ENCODE results near the gene ETS2. TPM values are rescaled to one million over a fixed set of nuclear protein-coding genes. Genes with fewer than 3 reads are reported as not detected.

ETS2 gene
- total RNA-seq, 4 donors from 2014 or later = 72.6 to 147 (median 98.5) TPM

DNA sequence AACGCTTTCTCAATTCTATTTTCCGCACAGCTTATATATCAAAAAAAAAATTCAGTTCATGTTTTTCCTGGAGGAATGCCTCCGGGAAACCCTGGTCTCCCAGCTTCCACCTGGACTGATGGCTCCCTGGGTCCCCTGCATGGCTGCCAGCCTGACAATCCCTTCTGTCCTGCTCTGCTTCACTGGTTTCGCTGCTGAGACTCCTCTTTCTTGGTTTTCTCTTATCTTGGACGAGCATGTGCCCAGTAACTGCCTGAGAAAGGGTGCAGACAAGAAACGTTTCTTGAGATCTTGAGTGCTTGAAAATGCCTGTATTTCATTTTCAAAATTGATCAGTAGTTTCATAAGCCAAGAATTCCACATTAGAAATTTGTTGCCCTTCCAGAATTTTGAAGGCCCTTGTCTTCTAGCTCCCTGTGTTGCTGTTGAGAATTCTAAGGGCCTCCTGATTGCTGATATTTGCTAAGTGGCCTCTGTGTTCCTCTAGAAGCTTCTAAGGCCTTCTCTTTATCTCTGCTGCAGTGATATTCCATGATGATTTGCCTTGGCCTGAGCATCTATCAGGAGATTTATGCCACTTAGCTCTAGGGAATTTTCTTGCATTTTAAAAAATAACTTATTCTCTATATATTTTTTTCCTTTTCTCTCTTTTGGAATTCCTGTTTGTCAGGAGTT, 44.7 kb downstream of the ETS2 start:
- H3K4me3 ChIP-seq = no peak overlapping the region
- no peak for DNase-seq
- intact Hi-C loops (cut with DNase I; ENCODE audit: low total_unique reads) = no loop called here
- no peaks in the 10 kb centered on the region for H3K9me3 ChIP-seq
- no peaks in the 10 kb centered on the region for H3K27me3 ChIP-seq
- H3K27ac ChIP-seq = no peak overlapping the region
- H3K4me1 ChIP-seq = no peaks in the 10 kb centered on the region
- H3K36me3 ChIP-seq = no peaks in the 10 kb centered on the region
- no peak for TF ChIP-seq POLR2A (IDR thresholded peaks at IDR 0.05)
- TF ChIP-seq, protein P1, sequence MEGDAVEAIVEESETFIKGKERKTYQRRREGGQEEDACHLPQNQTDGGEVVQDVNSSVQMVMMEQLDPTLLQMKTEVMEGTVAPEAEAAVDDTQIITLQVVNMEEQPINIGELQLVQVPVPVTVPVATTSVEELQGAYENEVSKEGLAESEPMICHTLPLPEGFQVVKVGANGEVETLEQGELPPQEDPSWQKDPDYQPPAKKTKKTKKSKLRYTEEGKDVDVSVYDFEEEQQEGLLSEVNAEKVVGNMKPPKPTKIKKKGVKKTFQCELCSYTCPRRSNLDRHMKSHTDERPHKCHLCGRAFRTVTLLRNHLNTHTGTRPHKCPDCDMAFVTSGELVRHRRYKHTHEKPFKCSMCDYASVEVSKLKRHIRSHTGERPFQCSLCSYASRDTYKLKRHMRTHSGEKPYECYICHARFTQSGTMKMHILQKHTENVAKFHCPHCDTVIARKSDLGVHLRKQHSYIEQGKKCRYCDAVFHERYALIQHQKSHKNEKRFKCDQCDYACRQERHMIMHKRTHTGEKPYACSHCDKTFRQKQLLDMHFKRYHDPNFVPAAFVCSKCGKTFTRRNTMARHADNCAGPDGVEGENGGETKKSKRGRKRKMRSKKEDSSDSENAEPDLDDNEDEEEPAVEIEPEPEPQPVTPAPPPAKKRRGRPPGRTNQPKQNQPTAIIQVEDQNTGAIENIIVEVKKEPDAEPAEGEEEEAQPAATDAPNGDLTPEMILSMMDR (IDR thresholded peaks at IDR 0.05) = no peak

DNA sequence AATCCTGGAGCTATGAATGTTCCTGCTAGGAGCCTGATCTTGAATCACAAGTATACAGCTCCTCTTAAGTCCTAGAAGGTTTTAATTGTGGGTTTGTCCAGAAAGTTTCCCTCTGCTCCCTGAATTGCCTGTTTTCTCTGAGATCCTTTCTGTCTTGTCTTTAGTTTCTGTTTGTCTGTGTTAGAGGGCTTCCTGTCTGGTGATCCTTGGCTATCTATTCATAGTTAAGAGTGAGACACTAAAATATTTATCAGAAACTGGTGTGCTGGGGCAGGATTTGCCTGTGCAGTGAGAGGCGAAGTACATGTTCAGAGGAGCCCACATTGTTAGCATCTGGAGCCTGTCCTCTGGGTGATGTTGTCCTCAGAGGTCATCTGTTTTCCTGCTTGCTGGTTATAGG, 45.4 kb downstream of the ETS2 start:
- no peaks in the 10 kb centered on the region for H3K36me3 ChIP-seq
- DNase-seq = no peak
- no peak overlapping the region for H3K27ac ChIP-seq
- intact Hi-C loops (cut with DNase I; ENCODE audit: low total_unique reads) = no loop called here
- TF ChIP-seq, protein P1 (IDR thresholded peaks at IDR 0.05) = no peak
- H3K4me3 ChIP-seq = no peak overlapping the region
- H3K27me3 ChIP-seq = no peaks in the 10 kb centered on the region
- no peaks in the 10 kb centered on the region for H3K4me1 ChIP-seq
- H3K9me3 ChIP-seq = no peaks in the 10 kb centered on the region

DNA sequence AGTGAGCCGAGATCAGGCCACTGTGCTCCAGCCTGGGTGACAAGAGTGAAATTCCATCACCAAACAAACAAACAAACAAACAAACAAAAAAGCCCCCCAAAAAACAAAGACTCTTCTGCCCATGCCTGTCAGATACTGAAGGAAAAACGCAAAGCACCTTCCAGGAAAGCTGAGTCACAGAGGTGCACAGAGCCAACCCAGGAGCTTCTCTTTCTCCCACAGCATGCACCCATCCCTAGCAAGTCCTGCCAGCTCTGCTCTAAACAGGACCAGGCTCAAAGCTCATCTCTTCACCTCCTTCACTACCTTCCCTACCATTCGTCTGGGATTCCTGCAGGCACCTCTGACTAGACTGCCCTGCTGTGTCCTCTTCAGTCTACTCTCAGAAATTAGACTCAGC, 46.5 kb downstream of the ETS2 start:
- intact Hi-C loops (cut with DNase I; ENCODE audit: low total_unique reads) = no loop called here
- no peak for DNase-seq
- Histone ChIP-seq H3K4me3 (no peak overlapping the region), H3K36me3 (no peaks in the 10 kb centered on the region), H3K4me1 (no peaks in the 10 kb centered on the region), H3K27ac (no peak overlapping the region), H3K9me3 (no peaks in the 10 kb centered on the region), H3K27me3 (no peaks in the 10 kb centered on the region)
- TF ChIP-seq POLR2A (IDR thresholded peaks at IDR 0.05) = no peak
- TF ChIP-seq, protein P1 (IDR thresholded peaks at IDR 0.05) = no peak

DNA sequence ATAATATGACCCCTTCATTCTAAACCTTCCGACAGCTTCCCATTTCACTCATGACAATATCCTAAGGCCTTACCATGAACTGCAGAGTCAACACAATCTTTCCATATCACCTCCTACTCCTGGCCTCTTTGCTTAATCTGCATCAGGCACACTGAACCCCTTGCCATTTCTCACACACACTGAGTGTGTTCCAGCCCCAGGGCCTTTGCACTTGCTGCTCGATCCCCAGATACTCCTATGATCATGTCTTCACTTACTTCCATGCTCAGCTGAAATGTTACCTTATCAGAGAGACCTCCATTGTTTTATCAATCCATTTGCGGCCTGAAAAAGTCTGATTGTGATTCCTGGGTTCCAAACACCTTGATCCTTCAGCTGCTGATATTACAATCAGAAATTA, 47.0 kb downstream of the ETS2 start:
- intact Hi-C loops (cut with DNase I; ENCODE audit: low total_unique reads) = no loop called here
- no peak for DNase-seq
- H3K36me3 ChIP-seq = no peaks in the 10 kb centered on the region

DNA sequence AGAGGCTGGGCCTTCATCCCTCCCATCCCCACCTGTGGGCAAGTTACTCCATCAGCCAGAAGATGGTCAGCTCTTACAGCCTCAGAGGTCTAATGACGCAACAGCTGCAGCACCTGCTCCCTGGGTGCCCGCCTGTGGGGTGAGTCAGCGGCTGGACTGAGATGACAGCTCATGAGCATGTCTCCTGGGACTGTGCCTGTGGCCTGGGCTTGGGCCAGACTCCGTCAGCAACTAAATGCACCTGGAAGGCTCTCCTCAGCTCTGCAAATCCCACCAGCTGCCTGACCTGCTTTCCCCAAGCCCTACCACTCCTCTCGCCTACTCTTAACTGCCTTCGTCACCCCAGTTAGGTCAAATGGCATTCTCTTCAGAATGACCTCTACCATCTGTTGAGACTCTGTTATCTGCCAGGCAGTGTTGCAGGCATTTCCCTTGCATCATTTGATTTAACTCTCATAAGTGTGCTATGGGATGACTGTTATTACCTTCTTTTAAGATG, 47.7 kb downstream of the ETS2 start:
- no peak overlapping the region for H3K4me3 ChIP-seq
- intact Hi-C loops (cut with DNase I; ENCODE audit: low total_unique reads) = no loop called here
- no peak for DNase-seq
- no peaks in the 10 kb centered on the region for H3K27me3 ChIP-seq
- H3K4me1 ChIP-seq = no peaks in the 10 kb centered on the region
- H3K36me3 ChIP-seq = no peaks in the 10 kb centered on the region
- TF ChIP-seq, protein P1 (IDR thresholded peaks at IDR 0.05) = no peak
- no peak for TF ChIP-seq POLR2A (IDR thresholded peaks at IDR 0.05)
- H3K27ac ChIP-seq = no peak overlapping the region
- H3K9me3 ChIP-seq = no peaks in the 10 kb centered on the region

More for the DNA sequence above, 47.0 kb downstream of the ETS2 start:
- no peaks in the 10 kb centered on the region for H3K4me1 ChIP-seq
- no peaks in the 10 kb centered on the region for H3K9me3 ChIP-seq
- no peak overlapping the region for H3K4me3 ChIP-seq
- no peak overlapping the region for H3K27ac ChIP-seq
- H3K27me3 ChIP-seq = no peaks in the 10 kb centered on the region
- TF ChIP-seq POLR2A (IDR thresholded peaks at IDR 0.05) = no peak
- TF ChIP-seq, protein P1 (IDR thresholded peaks at IDR 0.05) = no peak
